ENCODE results near the gene MYT1.
"Not testable (repeated sequence)": the region's sequence is repeated elsewhere in the genome, so short reads cannot be mapped to it uniquely, and the experiment has no call there.

The MYT1 gene

GRCh38 chr20:64164123-64164836 lies at the start of gene MYT1:
TSS of gene MYT1 (plus strand) at chr20:64164452. CDS start at chr20:64198862, 34,410 bp downstream.
- FAIRE-seq = no peak

GRCh38 chr20:64115171-64115911 lies 48.9 kb upstream of the MYT1 start:
- no peak for FAIRE-seq

- no peak for FAIRE-seq
Measured at GRCh38 chr20:64116016-64116415, 48.2 kb upstream of the MYT1 start.

GRCh38 chr20:64116541-64117431 lies 47.5 kb upstream of the MYT1 start:
- FAIRE-seq = no peak

- FAIRE-seq = not testable (repeated sequence)
Measured at GRCh38 chr20:64117432-64117777, 46.8 kb upstream of the MYT1 start.

GRCh38 chr20:64119301-64119680 lies 45.0 kb upstream of the MYT1 start:
- FAIRE-seq = no peak

GRCh38 chr20:64119681-64120341 lies 44.4 kb upstream of the MYT1 start:
- no peak for FAIRE-seq

- no peak for FAIRE-seq
Measured at GRCh38 chr20:64121586-64121985, 42.7 kb upstream of the MYT1 start.

GRCh38 chr20:64122927-64123326 lies 41.3 kb upstream of the MYT1 start:
- not testable (repeated sequence) for FAIRE-seq

- not testable (repeated sequence) for FAIRE-seq
Measured at GRCh38 chr20:64123517-64123916, 40.7 kb upstream of the MYT1 start.

GRCh38 chr20:64129146-64129782 lies 35.0 kb upstream of the MYT1 start:
- FAIRE-seq = no peak

GRCh38 chr20:64130271-64130670 lies 34.0 kb upstream of the MYT1 start:
- no peak for FAIRE-seq

- no peak for FAIRE-seq
Measured at GRCh38 chr20:64130876-64131275, 33.4 kb upstream of the MYT1 start.

- no peak for FAIRE-seq
Measured at GRCh38 chr20:64131406-64131805, 32.8 kb upstream of the MYT1 start.

GRCh38 chr20:64133951-64134407 lies 30.3 kb upstream of the MYT1 start:
- no peak for FAIRE-seq

GRCh38 chr20:64134744-64135143 lies 29.5 kb upstream of the MYT1 start:
- FAIRE-seq = not testable (repeated sequence)

GRCh38 chr20:64136004-64136710 lies 28.1 kb upstream of the MYT1 start:
- no peak for FAIRE-seq

- FAIRE-seq = no peak
Measured at GRCh38 chr20:64137598-64138031, 26.6 kb upstream of the MYT1 start.

GRCh38 chr20:64138276-64138815 lies 25.9 kb upstream of the MYT1 start:
- FAIRE-seq = no peak

GRCh38 chr20:64139199-64140060 lies 24.8 kb upstream of the MYT1 start:
- FAIRE-seq = no peak

Measured in colon (tissue), 2 donors.